Fibroblast of skin of right quadriceps (primary cell): ENCODE data around the gene MBP.

Source experiments
- DNase-seq: peaks from one replicate; pipeline ENCODE4 v3.0.0-alpha.2; 2013

The MBP gene

DNA sequence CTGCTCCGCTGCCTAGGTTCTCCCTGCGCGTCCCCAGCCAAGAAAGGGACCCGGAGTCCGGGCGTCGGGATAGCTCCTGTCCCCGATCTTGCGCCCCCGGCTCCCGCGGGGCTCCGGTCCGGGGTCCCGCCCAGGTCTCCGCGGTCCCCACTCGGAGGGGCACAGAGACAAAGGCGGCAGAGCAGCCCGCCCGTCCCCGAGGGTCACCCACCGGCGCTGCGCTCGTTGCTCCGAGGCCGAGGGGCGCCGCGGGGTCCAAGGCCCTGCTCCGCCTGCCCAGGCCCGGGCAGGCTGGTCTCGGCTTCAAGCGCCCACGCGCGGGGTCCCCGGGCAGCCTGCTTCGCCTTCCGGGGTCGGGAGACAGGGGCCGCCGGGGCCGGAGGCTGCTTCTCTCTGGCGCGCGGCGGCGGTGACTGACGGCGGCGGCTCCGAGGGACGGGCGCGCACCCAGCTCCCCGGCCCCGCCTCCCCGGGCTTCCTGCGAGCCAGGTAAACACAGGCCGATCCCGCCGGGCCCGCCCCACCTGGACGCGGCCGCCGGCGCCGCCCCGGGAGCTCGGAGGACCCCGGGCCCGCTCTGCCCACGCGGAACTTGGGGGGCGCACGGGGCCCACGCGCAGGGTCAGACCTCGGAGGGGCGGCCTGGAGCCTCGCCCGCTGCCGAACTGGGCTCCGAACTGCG, at the start of gene MBP:
Gene MBP (minus strand): TSS at position 415 of the 682 bp plus-strand sequence. CDS start 27,522 bp downstream, outside the sequence.
- no peak for DNase-seq

DNA sequence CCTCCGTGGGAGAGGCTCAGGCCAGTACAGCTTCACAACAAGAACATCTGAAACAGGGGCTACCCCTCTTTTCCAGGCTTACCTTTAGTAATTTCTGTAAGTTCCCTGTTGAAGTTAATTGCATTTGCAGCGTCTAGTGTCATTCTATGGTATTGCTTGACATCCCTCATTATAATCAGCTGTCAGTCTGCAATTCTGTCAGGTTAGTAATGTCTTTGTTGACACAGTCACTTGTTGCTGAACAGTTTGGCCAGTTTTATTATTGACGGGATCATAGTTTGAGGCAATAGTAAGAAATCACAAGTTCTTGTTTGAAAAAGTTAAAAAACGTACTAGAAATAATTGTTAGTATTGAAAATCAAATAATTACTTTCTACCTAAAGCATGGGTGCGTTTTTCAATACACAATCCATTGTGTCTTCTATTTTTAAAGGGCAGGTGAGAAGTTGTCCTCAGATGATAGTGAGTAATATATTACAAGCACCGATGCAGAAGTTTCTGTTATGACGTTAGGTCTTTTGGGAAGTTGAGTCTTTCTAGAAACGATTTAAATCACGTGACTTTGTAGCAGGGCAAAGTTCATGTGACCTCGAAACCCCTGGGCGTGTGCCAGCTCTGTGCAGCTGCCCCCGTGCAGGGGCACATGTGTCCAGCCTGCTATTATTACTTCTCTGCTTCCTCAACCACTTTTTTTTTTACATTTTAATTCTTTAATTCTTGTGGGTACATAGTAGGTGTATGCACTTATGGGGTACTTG, 49.5 kb upstream of the MBP start:
- DNase-seq = no peak

DNA sequence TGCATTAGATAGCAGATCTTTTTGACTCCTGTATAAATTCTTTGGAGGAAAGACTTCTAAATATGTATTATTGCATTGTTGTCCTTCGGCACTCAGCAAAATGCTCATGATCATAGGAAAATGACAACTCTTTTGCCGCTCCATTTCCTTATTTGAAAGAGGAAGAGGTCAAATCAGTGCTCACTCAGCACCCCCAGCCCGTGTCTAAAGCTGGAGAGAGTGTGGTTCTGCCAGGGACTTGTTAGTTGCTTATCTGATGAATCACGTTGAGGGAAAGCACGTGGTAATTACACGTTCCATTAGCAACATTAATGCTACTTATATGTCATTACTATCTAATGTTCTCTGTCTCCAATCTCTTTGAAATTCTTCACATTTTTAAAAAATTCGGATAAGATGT, 46.0 kb upstream of the MBP start:
- no peak for DNase-seq

DNA sequence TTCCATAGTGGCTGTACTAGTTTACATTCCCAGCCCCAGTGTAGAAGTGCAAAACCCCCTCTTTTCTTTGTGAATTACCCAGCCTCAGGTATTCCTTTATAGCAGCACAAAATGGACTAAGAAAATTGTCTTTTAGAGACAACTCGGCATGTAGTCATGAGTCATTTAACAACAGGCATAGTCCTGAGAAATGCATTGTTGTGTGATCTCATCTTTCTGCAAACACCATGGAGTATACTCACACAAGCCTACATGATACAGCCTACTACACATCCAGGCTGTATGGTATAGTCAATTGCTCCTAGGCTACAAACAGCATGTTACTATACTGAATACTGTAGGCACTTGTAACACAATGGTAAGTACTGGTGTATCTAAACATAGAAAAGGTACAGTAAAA, 44.4 kb upstream of the MBP start:
- peak; percentile 38 for DNase-seq

DNA sequence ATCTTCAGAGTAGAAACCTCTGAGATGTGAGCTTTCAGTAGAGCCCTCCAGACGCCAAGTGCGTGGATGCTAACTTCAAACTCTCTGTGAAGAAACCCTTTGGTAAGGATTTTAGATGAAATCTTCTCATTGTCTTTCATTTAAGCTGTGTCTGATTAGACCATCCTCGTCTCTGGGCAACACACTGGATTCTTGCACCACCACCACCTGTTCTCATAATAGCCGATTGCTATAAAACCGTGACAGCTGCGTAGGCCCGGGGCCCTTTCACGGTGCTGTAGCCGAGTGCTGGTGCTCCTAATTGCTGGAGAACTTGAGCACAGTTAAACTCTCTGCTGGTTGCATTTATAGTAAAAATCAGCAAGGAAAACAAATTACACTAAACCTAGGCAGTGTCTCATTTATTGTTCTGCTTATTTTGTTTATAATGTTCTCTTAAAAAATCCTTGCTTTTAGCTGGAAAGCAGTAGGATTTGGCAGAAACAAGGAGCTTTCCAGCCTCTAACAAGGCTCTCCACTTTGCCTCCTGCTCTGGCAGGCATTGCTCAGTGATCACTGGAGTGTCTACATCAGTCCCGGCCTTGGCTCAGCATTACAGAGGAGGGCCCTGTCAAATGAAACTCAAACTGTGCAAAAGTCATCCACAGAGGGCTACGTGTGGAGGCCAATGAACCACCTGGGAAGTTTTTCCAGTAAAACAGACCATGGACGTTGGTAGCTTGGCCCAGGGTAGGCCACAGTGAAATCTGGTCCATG, 40.9 kb upstream of the MBP start:
- no peak for DNase-seq

DNA sequence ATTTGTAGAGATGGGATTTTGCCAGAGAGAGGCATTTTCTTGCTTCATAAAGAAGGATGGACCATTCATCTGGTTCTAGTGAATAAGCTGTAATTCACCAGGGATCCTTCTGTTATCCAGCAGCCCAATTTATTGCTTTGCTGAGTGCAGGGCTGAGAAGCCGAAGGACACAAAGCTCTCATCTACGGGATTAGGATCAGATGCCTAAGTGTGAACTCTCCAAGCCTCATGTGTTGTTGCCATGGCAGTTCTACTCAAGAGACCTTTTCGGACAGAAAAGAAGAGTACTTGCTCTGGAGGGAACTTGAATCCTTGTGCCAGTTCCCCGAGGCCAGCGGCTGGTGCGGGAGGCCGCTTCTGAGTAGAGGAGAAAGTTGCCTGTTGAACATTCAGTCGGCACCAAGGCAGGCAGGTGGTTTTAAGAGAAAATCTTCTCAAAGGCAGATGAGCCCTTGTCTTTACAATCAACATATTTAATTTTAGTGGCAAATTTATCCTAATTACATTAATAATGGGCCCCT, 38.4 kb upstream of the MBP start:
- DNase-seq = no peak

DNA sequence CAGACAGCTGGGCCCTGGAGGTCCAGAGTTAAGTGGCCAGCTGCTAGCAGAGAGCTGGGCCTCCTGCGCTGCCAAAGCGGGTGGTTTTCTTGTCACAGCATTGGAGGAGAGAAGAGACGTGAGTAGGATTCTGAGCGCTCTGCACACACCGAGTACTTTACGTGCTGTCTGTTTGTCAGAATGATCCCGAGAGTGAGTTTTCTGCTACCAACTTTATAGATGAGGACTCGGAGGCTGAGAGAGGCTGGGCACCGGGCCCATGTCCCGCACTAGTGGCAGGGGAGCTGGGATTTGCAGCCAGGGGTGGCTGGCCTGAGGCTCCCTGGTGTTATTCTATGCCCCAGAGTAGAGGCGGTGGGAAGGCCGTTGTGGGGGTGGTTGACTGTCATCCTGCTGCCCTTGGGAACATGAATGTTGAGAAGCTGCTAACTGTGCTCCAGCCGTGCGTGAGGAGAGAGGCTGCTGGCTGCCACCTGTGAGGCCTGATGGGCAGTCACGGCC, 36.3 kb upstream of the MBP start:
- DNase-seq = no peak

DNA sequence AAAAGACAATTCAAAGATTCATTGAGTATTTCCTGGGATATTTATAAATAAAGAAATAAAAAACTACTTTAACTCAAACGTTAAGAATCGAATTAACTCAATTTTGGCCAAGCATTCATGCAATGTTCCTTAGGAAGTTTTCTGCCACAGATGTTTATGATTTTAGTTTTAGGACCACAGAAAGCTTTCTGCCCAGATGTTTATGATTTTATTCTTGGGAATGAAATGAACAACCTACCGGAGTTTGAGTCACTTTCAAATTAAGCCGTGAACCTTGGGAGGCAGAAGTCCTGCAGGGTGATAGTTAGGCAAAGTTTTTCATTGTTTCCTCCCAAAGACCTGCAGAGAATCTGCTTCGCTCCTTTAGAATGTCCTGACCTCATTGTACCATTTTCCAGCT, 34.7 kb upstream of the MBP start:
- DNase-seq = peak; percentile 72

DNA sequence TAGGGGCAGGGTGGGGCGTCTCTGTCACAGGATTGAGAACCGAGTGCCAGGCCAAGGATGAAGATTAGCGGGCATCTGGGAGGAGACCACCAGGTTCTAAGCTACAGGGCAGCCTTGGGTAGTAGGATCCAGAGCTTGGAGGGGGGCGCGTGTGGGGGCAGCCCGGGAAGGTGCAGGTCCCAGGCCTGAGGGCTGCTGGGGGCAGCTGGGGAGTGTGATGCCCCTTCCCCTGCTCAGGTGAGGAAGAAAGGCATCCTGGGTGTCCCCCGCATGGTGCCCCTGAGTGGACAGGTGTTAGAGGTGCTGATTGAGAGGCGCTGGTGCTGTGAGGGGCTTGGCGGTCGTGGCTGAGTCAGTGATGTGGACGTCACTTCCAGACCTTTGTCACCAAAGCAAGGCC, 33.9 kb upstream of the MBP start:
- DNase-seq = no peak

DNA sequence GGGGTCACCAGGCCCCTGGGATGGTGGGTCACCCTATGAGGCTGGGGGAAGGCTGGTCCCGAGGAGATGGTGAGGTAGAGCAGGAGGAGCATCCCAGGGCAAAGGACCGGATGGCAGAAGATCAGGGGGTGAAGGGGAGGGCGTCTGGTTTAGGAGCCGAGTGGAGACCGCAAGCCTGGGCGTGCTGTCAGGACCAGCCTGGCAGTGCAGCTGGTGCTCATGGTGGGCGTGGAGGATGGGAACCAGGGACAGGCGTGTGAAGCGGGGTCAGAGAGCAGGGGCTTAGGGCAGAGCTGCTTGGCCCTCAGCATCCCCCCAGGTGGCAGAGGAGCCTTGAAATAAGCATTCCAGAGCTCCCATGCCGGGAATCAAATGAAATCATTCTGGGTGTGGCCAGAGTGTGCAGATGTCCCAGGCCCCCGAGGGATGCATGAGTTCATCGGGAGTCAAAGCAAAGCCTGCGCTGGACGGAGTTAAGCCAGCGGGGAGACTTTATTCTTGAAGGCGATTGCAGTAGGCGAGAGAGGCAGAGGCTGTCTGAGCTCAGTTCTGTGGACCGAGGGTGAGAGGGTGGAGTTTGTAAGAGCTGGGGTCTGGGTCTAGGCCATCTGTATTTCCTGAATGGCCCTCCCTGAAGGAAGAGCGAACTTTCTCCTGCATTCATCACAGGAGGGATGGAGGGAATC, 33.1 kb upstream of the MBP start:
- peak; percentile 38 for DNase-seq

DNA sequence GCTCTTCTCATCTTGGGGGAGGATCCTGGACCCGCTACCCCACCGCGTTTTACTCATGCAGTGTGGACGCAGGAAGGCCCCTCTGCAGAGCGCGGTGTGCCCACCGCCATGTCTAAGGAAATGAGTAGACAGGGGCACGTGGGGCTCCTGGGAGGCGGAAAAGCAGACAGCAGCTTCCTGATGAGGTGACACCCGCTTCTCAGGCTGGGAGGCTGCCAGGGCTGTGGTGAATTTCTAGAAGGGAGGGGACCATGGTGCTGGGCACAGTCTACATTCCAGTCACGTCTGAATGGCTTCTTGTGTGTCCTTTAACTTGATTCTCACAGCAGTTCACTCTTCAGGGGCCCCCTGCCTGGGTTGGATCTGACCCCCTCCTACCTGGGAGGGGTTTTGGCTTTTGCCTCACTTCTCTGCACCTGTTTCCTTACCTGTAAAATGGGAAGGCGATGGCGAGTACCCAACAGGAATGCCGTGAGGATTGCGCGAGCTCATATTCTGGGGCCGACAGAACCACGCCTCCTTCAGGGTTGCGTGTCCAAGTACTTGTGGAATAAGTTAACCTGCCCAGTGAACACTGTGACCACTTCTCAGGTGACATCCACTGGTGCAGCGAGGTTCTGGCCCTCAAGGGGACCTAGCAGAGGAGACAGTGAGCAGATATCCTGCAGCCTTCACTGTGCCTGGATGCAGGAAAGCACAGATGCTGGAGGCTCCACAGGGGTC, 32.3 kb upstream of the MBP start:
- no peak for DNase-seq

DNA sequence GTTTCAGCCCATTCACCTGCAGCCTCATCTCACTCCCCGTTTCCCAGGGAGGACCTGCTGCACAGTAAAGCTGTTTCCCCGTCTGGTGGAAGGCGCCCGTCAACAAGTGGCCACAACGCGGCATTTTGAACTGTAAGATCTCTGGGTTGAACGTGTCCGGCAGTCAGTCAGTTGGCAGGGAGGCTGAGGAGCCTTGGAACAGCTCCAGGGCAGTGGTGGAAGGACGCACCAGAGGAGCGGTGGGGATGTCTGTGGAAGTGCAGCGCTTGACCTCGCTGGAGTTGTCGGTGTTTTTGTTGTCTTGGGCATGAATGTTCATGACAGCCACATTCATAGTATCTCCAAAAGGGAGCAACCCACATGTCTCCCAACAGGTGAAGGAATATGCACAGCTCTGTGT, 31.4 kb upstream of the MBP start:
- no peak for DNase-seq

DNA sequence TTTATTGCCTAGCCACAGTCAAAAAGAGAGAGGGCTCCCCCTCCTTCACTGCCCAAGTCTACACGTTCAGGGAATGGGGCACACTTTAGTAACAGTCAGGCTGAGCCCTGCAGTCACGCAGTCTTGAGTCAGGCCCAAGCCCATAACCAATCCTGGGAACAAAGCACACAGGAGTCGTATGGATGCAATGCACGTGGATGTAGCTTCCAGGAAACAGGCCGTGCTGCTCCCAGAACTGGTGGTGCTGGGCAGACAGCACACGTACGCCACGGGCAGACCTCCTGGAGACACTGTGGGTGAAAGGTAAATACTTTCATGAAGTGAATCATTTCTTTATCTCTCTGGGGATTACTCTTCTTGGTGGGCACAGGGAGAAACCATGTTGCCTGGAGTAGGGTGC, 30.0 kb upstream of the MBP start:
- DNase-seq = peak; percentile 24

DNA sequence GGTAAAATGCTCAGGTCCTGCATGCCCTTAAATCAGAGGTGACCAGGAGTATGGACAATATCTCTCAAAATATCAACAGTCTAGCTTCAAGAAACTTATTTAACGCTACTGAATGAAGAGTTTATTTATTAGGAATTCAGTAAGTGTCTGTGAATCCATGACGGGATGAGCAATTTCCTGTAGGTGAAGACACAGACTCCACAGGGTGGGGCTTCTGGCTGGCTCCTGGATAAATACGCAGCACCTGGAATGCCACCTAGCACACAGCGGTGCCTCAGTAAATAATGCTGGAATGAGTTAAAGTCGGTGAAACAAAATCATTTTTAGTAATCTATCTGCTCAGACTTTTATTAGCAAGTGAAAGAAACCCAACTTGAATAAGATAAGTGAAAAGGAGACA, 29.4 kb upstream of the MBP start:
- no peak for DNase-seq

DNA sequence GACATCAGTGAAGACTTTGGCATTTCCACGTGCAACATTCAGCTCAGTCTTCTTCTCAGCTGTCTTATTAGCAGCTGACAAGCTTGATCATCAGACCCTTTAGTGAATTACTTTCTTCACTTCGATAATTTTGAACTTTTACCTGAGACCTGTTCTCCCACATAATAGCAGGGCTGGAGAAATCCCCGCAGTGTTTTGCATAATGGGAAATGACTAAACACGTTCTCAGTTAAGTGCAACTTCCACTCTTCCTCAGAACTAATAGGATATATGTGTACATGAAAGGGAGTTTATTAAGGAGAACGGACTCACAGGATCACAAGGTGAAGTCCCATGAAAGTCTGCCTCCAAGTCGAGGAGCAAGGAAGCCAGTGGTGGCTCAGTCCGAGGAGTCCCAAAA, 28.8 kb upstream of the MBP start:
- no peak for DNase-seq

DNA sequence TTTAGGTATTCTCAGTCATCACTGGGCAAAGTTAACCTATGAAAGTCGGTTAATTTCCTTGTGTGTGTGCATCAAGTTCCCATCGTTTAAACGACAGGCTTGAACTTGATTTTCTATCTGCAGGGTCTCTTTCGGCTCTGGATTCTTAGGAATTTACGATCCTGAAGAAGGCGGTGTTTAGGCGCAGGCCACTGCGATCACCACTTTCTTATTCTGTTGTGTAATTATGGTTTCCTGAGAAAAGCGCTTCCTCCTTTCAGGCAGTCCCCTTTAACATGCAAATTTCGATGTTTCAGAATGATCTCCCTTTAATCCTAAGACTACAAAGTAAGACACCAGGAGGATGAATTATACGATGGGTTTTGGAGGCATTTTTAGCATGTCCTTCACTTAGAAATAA, 27.9 kb upstream of the MBP start:
- no peak for DNase-seq

DNA sequence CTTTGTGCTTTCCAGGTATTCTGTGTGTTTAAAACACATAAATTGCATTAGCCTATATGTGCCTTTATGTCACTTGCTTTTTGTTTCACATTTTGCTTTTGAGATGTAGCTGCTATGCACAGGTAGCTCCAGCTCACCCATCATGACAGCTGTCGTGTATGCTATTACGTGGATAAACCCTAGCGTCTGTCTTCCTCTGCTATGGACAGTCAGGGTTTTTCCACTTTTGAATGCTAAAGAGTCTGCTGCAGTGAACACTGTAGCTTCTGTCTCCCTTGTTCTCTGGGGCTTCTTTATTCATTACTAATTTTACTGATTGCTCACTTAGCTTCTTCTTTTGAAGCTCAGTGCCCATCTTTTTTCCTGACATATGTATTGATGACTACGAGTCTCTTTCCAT, 24.7 kb upstream of the MBP start:
- DNase-seq = no peak

DNA sequence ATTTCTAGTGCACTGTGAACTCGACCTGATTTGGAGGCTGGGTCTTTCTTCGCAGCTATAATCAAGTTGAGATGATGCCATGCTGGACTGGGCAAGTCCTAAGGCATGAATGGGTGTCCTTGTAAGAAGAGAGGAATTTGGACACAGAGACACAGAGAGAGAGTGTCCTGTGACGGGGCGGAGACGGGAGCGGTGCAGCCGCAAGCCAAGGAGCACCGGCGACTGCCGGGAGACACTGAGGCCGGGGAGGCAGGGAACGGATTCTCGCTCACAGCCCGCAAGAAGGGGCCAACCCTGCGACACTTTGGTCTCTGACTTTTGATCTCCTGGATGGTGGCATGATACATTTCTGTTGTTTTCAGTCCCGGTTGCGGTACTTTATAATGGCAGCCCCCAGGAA, 22.4 kb upstream of the MBP start:
- no peak for DNase-seq

DNA sequence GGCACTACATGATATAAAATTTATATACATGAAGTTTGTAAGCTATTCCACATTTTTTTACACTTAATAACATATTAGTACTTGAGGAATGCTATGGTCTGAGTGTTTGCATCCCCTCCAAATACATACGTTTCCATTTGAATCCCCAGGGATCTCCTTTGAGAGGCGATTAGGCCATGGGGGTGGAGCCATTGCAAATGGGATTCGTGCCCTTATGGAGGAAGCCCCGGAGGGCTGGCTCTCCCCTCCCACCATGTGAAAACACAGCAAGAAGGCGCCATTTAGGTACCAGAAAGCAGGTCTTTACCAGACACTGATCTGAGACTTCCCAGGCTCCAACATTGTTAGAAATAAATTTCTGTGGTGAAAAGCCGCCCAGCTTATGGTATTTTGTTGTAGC, 20.8 kb upstream of the MBP start:
- DNase-seq = no peak

DNA sequence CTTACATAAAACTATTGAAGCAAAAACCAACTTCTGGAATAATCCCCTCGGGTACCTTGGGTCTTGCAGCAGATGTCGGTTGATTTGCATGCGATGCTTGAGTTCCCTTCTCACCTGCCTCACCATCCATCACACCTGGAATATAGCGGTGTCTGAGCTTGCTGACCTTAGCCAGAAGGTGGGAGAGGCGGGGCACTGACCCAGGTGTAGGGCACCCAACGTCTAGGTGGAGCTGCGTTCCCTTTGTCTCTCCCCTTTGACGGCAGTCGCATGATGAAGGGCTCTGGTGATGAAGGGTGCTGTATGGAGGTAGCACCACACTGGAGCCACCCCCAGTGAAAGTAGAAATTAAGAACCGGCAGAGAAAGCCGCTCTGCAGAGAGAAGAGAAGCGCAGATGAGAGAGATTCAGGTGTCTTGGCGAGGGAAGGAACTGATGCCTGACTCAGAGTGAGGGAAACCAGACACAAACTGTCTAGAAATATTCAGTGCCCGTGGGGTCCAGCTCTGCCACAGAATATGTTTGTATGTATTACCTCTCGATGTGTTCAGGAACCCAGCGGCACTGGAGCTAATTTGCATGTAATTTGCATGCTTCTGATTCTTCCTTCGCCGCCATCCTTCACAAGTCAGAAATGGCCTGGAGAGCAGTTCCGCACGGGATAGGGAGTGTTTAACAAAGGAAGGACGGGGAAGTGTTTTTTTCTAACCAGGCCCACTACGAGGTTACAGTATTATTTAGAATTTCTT, 19.4 kb upstream of the MBP start:
- DNase-seq = no peak

DNA sequence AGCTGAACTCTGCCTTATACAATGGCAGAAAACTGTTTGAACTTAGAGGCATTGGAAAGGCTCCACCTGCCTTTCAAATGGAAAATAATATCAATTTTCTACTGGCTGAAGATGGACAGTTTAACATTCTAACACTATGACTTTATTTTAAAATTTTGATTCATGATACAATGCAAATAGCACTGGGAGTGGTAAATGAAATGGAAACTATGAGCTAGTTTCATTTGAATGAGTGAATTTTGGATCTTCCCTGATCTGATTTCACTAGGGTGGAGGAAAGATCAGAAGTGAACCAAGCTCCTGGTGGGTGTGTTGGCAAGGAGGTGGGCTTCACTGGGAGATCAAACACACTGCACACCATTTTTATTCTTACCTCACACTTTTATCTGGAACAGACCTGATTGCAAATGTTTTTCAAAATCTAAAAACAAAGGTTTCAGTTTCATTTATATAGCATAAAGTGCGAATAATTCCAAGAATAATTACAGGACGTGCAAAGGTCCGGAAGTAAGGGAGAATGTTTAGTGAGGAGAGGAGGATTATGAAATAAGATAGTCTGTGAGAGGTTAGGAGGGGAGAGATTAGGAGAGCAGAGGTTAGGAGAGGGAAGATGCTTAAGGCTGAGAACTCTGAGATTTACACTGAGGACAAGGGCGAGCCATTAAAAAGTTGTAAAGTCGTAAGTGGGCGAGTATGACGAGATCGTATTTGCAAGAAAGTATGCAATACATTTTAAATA, 18.6 kb upstream of the MBP start:
- DNase-seq = no peak
